Ectodermal cell (in vitro differentiated cells): ENCODE results near the gene PWP2.
"Not testable (repeated sequence)": the region's sequence is repeated elsewhere in the genome, so short reads cannot be mapped to it uniquely, and the experiment has no call there.

Source experiments
- H3K27ac ChIP-seq: 2 replicates; pipeline ENCODE4 v1.7.0; 2013; ENCODE audit warnings: mild to moderate bottlenecking, low read depth, low read length; ENCODE audit not compliant: insufficient read depth, poor library complexity, severe bottlenecking
- H3K27me3 ChIP-seq: 2 replicates; pipeline ENCODE4 v1.7.0; 2013; ENCODE audit warnings: mild to moderate bottlenecking, low read length; ENCODE audit not compliant: insufficient read depth, control insufficient read depth, poor library complexity, severe bottlenecking
- H3K36me3 ChIP-seq: one replicate; pipeline ENCODE4 v1.7.0; 2013; ENCODE audit warnings: low read length; ENCODE audit not compliant: control insufficient read depth, insufficient read depth
- H3K4me1 ChIP-seq: one replicate; pipeline ENCODE4 v1.7.0; 2013; ENCODE audit warnings: low read length; ENCODE audit not compliant: control insufficient read depth, insufficient read depth
- H3K4me3 ChIP-seq: 2 replicates; pipeline ENCODE4 v1.7.0; 2013; ENCODE audit warnings: low read depth, low read length, control low read depth; ENCODE audit not compliant: insufficient read depth
- H3K9me3 ChIP-seq: 2 replicates; pipeline ENCODE4 v1.7.0; 2013; ENCODE audit warnings: mild to moderate bottlenecking, low read length, moderate library complexity; ENCODE audit not compliant: control insufficient read depth
- WGBS, 2 experiments: methylation state at CpG; one replicate each; pipeline ENCODE4 v1.1.7; 2013; ENCODE audit warnings: missing lambda C conversion rate in 2 of 2; 5-methylcytosine and 5-hydroxymethylcytosine counted together

PWP2 gene

GRCh38 chr21:44134732-44135131, 27.5 kb downstream of the PWP2 start:
- H3K4me1 ChIP-seq, H3K27me3 ChIP-seq, H3K27ac ChIP-seq, H3K4me3 ChIP-seq, H3K9me3 ChIP-seq, H3K36me3 ChIP-seq: not testable (repeated sequence)
- no CpG with 5 or more reads among the region's 8 CpGs for WGBS, 2 experiments

- H3K36me3 ChIP-seq, H3K9me3 ChIP-seq, H3K27me3 ChIP-seq, H3K4me1 ChIP-seq, H3K4me3 ChIP-seq, H3K27ac ChIP-seq: not testable (repeated sequence)
- no CpG with 5 or more reads among the region's 15 CpGs for WGBS, 2 experiments
Measured at GRCh38 chr21:44138039-44138438, 30.8 kb downstream of the PWP2 start.

- not testable (repeated sequence) for H3K4me1 ChIP-seq, H3K4me3 ChIP-seq, H3K9me3 ChIP-seq, H3K27ac ChIP-seq, H3K27me3 ChIP-seq, H3K36me3 ChIP-seq
- WGBS, 2 experiments: 75 to 90% methylated on average over 1 to 2 of the region's 30 CpGs
Measured at GRCh38 chr21:44139787-44140551, 32.8 kb downstream of the PWP2 start.

GRCh38 chr21:44140552-44140932, 33.3 kb downstream of the PWP2 start:
- no CpG with 5 or more reads among the region's 18 CpGs for WGBS, 2 experiments
- not testable (repeated sequence) for H3K9me3 ChIP-seq, H3K27me3 ChIP-seq, H3K4me3 ChIP-seq, H3K4me1 ChIP-seq, H3K27ac ChIP-seq, H3K36me3 ChIP-seq

- no CpG with 5 or more reads among the region's 10 CpGs for WGBS, 2 experiments
- not testable (repeated sequence) for H3K4me3 ChIP-seq, H3K36me3 ChIP-seq, H3K9me3 ChIP-seq, H3K27ac ChIP-seq, H3K27me3 ChIP-seq, H3K4me1 ChIP-seq
Measured at GRCh38 chr21:44142470-44142869, 35.3 kb downstream of the PWP2 start.

GRCh38 chr21:44143380-44143779, 36.2 kb downstream of the PWP2 start:
- no CpG with 5 or more reads among the region's 17 CpGs for WGBS, 2 experiments
- H3K27me3 ChIP-seq, H3K36me3 ChIP-seq, H3K9me3 ChIP-seq, H3K4me3 ChIP-seq, H3K27ac ChIP-seq, H3K4me1 ChIP-seq: not testable (repeated sequence)

- H3K27ac ChIP-seq, H3K36me3 ChIP-seq, H3K27me3 ChIP-seq, H3K4me1 ChIP-seq, H3K4me3 ChIP-seq, H3K9me3 ChIP-seq: not testable (repeated sequence)
- no CpG with 5 or more reads among the region's 8 CpGs for WGBS, 2 experiments
Measured at GRCh38 chr21:44143996-44144395, 36.8 kb downstream of the PWP2 start.

GRCh38 chr21:44144784-44145602, 37.8 kb downstream of the PWP2 start:
- H3K36me3 ChIP-seq, H3K4me1 ChIP-seq, H3K27me3 ChIP-seq, H3K9me3 ChIP-seq, H3K4me3 ChIP-seq, H3K27ac ChIP-seq: not testable (repeated sequence)
- no CpG with 5 or more reads among the region's 22 CpGs for WGBS, 2 experiments

- H3K4me1 ChIP-seq, H3K27ac ChIP-seq, H3K36me3 ChIP-seq, H3K4me3 ChIP-seq, H3K9me3 ChIP-seq, H3K27me3 ChIP-seq: not testable (repeated sequence)
- no CpG with 5 or more reads among the region's 12 CpGs for WGBS, 2 experiments
Measured at GRCh38 chr21:44145616-44146015, 38.4 kb downstream of the PWP2 start.

- not testable (repeated sequence) for H3K36me3 ChIP-seq, H3K27ac ChIP-seq, H3K27me3 ChIP-seq, H3K9me3 ChIP-seq, H3K4me1 ChIP-seq, H3K4me3 ChIP-seq
- no CpG with 5 or more reads among the region's 8 CpGs for WGBS, 2 experiments
Measured at GRCh38 chr21:44147108-44147507, 39.9 kb downstream of the PWP2 start.
